ENCODE data around the gene CARD10.
"Not testable (repeated sequence)": the region's sequence is repeated elsewhere in the genome, so short reads cannot be mapped to it uniquely, and the experiment has no call there.

Gene CARD10

GRCh38 chr22:37527081-37527752, 8.0 kb upstream of the CARD10 start:
- DNase-seq (ENCODE audit: low read depth in 2 of 2) = not testable (repeated sequence)

- DNase-seq (ENCODE audit: low read depth in 2 of 2) = peak in 1 of 2 experiments; percentile 24
Measured at GRCh38 chr22:37526376-37526775, 7.2 kb upstream of the CARD10 start.

GRCh38 chr22:37525746-37526350, 6.6 kb upstream of the CARD10 start:
- no peak for DNase-seq (ENCODE audit: low read depth in 2 of 2)

- DNase-seq (ENCODE audit: low read depth in 2 of 2) = peak; percentile 55 to 58
Measured at GRCh38 chr22:37525073-37525745, 6.0 kb upstream of the CARD10 start.

- no peak for DNase-seq (ENCODE audit: low read depth in 2 of 2)
Measured at GRCh38 chr22:37522482-37522881, 3.3 kb upstream of the CARD10 start.

- no peak for DNase-seq (ENCODE audit: low read depth in 2 of 2)
Measured at GRCh38 chr22:37521236-37521739, 2.1 kb upstream of the CARD10 start.

- no peak for DNase-seq (ENCODE audit: low read depth in 2 of 2)
Measured at GRCh38 chr22:37520776-37521191, 1.6 kb upstream of the CARD10 start.

GRCh38 chr22:37518509-37519267, 527 bp downstream of the CARD10 start:
- no peak for DNase-seq (ENCODE audit: low read depth in 2 of 2)

GRCh38 chr22:37517826-37518450, 1.3 kb downstream of the CARD10 start:
- DNase-seq (ENCODE audit: low read depth in 2 of 2) = no peak

GRCh38 chr22:37516456-37516855, 2.8 kb downstream of the CARD10 start:
- no peak for DNase-seq (ENCODE audit: low read depth in 2 of 2)

- no peak for DNase-seq (ENCODE audit: low read depth in 2 of 2)
Measured at GRCh38 chr22:37515901-37516300, 3.3 kb downstream of the CARD10 start.

- no peak for DNase-seq (ENCODE audit: low read depth in 2 of 2)
Measured at GRCh38 chr22:37514526-37515051, 4.6 kb downstream of the CARD10 start.

- DNase-seq (ENCODE audit: low read depth in 2 of 2) = no peak
Measured at GRCh38 chr22:37511395-37512104, 7.7 kb downstream of the CARD10 start.

- no peak for DNase-seq (ENCODE audit: low read depth in 2 of 2)
Measured at GRCh38 chr22:37510091-37510490, 9.1 kb downstream of the CARD10 start.

GRCh38 chr22:37509059-37509860, 10.0 kb downstream of the CARD10 start:
- no peak for DNase-seq (ENCODE audit: low read depth in 2 of 2)

- DNase-seq (ENCODE audit: low read depth in 2 of 2) = no peak
Measured at GRCh38 chr22:37508431-37508992, 10.7 kb downstream of the CARD10 start.

GRCh38 chr22:37507731-37508130, 11.5 kb downstream of the CARD10 start:
- no peak for DNase-seq (ENCODE audit: low read depth in 2 of 2)

GRCh38 chr22:37505989-37506388, 13.2 kb downstream of the CARD10 start:
- DNase-seq (ENCODE audit: low read depth in 2 of 2) = no peak

GRCh38 chr22:37505565-37505964, 13.7 kb downstream of the CARD10 start:
- DNase-seq (ENCODE audit: low read depth in 2 of 2) = no peak

GRCh38 chr22:37504964-37505363, 14.3 kb downstream of the CARD10 start:
- no peak for DNase-seq (ENCODE audit: low read depth in 2 of 2)
